Amygdala (tissue), 56 donors: ENCODE data around the gene MTCL3.

ENCODE experiments used
- DNase-seq, 56 donors: peaks; one replicate each; lab custom pipeline; 2025; lab: John Stamatoyannopoulos, UW

Gene MTCL3

GRCh38 chr6:127518710-127519468, at the start of gene MTCL3:
TSS of gene MTCL3 (minus strand) at chr6:127519335.
- DNase-seq: peak in 47 of 56 donors; percentile 4 to 66 (median 35)

- no peak for DNase-seq
These were observed 48.3 kb upstream of the MTCL3 start for GRCh38 chr6:127567476-127567875.

GRCh38 chr6:127566651-127567050, 47.5 kb upstream of the MTCL3 start:
- no peak for DNase-seq

GRCh38 chr6:127566119-127566518, 47.0 kb upstream of the MTCL3 start:
- no peak for DNase-seq

GRCh38 chr6:127564761-127565160, 45.6 kb upstream of the MTCL3 start:
- no peak for DNase-seq

- no peak for DNase-seq
These were observed 42.5 kb upstream of the MTCL3 start for GRCh38 chr6:127561660-127562059.

- peak in 5 of 56 donors; percentile 1 to 5 (median 3) for DNase-seq
These were observed 35.4 kb upstream of the MTCL3 start for GRCh38 chr6:127554435-127555006.

- no peak for DNase-seq
These were observed 31.3 kb upstream of the MTCL3 start for GRCh38 chr6:127550403-127550802.

- DNase-seq: no peak
These were observed 28.9 kb upstream of the MTCL3 start for GRCh38 chr6:127547904-127548649.

- DNase-seq: no peak
These were observed 28.1 kb upstream of the MTCL3 start for GRCh38 chr6:127547215-127547614.

- DNase-seq: no peak
These were observed 20.1 kb upstream of the MTCL3 start for GRCh38 chr6:127539272-127539671.

GRCh38 chr6:127538750-127539264, 19.7 kb upstream of the MTCL3 start:
- no peak for DNase-seq

GRCh38 chr6:127533736-127534135, 14.6 kb upstream of the MTCL3 start:
- DNase-seq: no peak

- DNase-seq: no peak
These were observed 13.9 kb upstream of the MTCL3 start for GRCh38 chr6:127533011-127533410.

GRCh38 chr6:127522714-127523113, 3.6 kb upstream of the MTCL3 start:
- DNase-seq: no peak

- DNase-seq: no peak
These were observed 931 bp upstream of the MTCL3 start for GRCh38 chr6:127520066-127520465.

GRCh38 chr6:127519469-127519785, 292 bp upstream of the MTCL3 start:
- DNase-seq: no peak

GRCh38 chr6:127518191-127518709, 885 bp downstream of the MTCL3 start:
- DNase-seq: peak in 17 of 56 donors; percentile 0 to 55 (median 6)

- no peak for DNase-seq
These were observed 1.4 kb downstream of the MTCL3 start for GRCh38 chr6:127517693-127518092.

- peak in 42 of 56 donors; percentile 19 to 85 (median 55) for DNase-seq
These were observed 2.4 kb downstream of the MTCL3 start for GRCh38 chr6:127516662-127517273.
